Measurements from ENCODE around the gene YWHAB.

The YWHAB gene

GRCh38 chr20:44946271-44946852, 60.9 kb downstream of the YWHAB start:
- no peak overlapping the region for H3K4me3 ChIP-seq (ENCODE audit: low read length in 2 of 2)
- no peaks in the 10 kb centered on the region for H3K4me1 ChIP-seq (ENCODE audit: control insufficient read depth in 2 of 2, insufficient read depth in 2 of 2, low read length in 2 of 2)
- H3K9me3 ChIP-seq (ENCODE audit: control insufficient read depth in 2 of 2, low read length in 2 of 2) = no peaks in the 10 kb centered on the region
- H3K27me3 ChIP-seq (ENCODE audit: control insufficient read depth in 2 of 2, insufficient read depth in 2 of 2, low read length in 2 of 2) = no peaks in the 10 kb centered on the region
- H3K27ac ChIP-seq (ENCODE audit: low read depth in 2 of 2, low read length in 2 of 2) = no peak overlapping the region
- H3K9ac ChIP-seq (ENCODE audit: low read depth in 1 of 2, low read length in 2 of 2) = no peak overlapping the region
- H3K36me3 ChIP-seq (ENCODE audit: control insufficient read depth in 2 of 2, insufficient read depth in 2 of 2, low read length in 2 of 2) = peaks cover 48 to 74% of the 10 kb centered on the region in 2 donors

- Histone ChIP-seq H3K9me3 (ENCODE audit: control insufficient read depth in 2 of 2, low read length in 2 of 2) (no peaks in the 10 kb centered on the region), H3K36me3 (ENCODE audit: control insufficient read depth in 2 of 2, insufficient read depth in 2 of 2, low read length in 2 of 2) (peaks cover 52 to 74% of the 10 kb centered on the region in 2 donors), H3K4me3 (ENCODE audit: low read length in 2 of 2) (no peak overlapping the region), H3K4me1 (ENCODE audit: control insufficient read depth in 2 of 2, insufficient read depth in 2 of 2, low read length in 2 of 2) (no peaks in the 10 kb centered on the region), H3K27me3 (ENCODE audit: control insufficient read depth in 2 of 2, insufficient read depth in 2 of 2, low read length in 2 of 2) (no peaks in the 10 kb centered on the region), H3K27ac (ENCODE audit: low read depth in 2 of 2, low read length in 2 of 2) (no peak overlapping the region), H3K9ac (ENCODE audit: low read depth in 1 of 2, low read length in 2 of 2) (no peak overlapping the region)
Observed at GRCh38 chr20:44948107-44948506, 62.6 kb downstream of the YWHAB start.

GRCh38 chr20:44948513-44948912, 63.0 kb downstream of the YWHAB start:
- no peaks in the 10 kb centered on the region for H3K4me1 ChIP-seq (ENCODE audit: control insufficient read depth in 2 of 2, insufficient read depth in 2 of 2, low read length in 2 of 2)
- H3K27me3 ChIP-seq (ENCODE audit: control insufficient read depth in 2 of 2, insufficient read depth in 2 of 2, low read length in 2 of 2) = no peaks in the 10 kb centered on the region
- H3K36me3 ChIP-seq (ENCODE audit: control insufficient read depth in 2 of 2, insufficient read depth in 2 of 2, low read length in 2 of 2) = peaks cover 50 to 73% of the 10 kb centered on the region in 2 donors
- no peak overlapping the region for H3K27ac ChIP-seq (ENCODE audit: low read depth in 2 of 2, low read length in 2 of 2)
- H3K4me3 ChIP-seq (ENCODE audit: low read length in 2 of 2) = no peak overlapping the region
- H3K9ac ChIP-seq (ENCODE audit: low read depth in 1 of 2, low read length in 2 of 2) = no peak overlapping the region
- no peaks in the 10 kb centered on the region for H3K9me3 ChIP-seq (ENCODE audit: control insufficient read depth in 2 of 2, low read length in 2 of 2)

- H3K36me3 ChIP-seq (ENCODE audit: control insufficient read depth in 2 of 2, insufficient read depth in 2 of 2, low read length in 2 of 2) = peaks cover 60 to 79% of the 10 kb centered on the region in 2 donors
- H3K4me3 ChIP-seq (ENCODE audit: low read length in 2 of 2) = no peak overlapping the region
- no peak overlapping the region for H3K27ac ChIP-seq (ENCODE audit: low read depth in 2 of 2, low read length in 2 of 2)
- no peak overlapping the region for H3K9ac ChIP-seq (ENCODE audit: low read depth in 1 of 2, low read length in 2 of 2)
- no peaks in the 10 kb centered on the region for H3K4me1 ChIP-seq (ENCODE audit: control insufficient read depth in 2 of 2, insufficient read depth in 2 of 2, low read length in 2 of 2)
- no peaks in the 10 kb centered on the region for H3K9me3 ChIP-seq (ENCODE audit: control insufficient read depth in 2 of 2, low read length in 2 of 2)
- no peaks in the 10 kb centered on the region for H3K27me3 ChIP-seq (ENCODE audit: control insufficient read depth in 2 of 2, insufficient read depth in 2 of 2, low read length in 2 of 2)
Observed at GRCh38 chr20:44950368-44950767, 64.9 kb downstream of the YWHAB start.

GRCh38 chr20:44952731-44953130, 67.2 kb downstream of the YWHAB start:
- Histone ChIP-seq H3K9ac (ENCODE audit: low read depth in 1 of 2, low read length in 2 of 2) (no peak overlapping the region), H3K4me3 (ENCODE audit: low read length in 2 of 2) (no peak overlapping the region), H3K36me3 (ENCODE audit: control insufficient read depth in 2 of 2, insufficient read depth in 2 of 2, low read length in 2 of 2) (peaks cover 63 to 79% of the 10 kb centered on the region in 2 donors), H3K27ac (ENCODE audit: low read depth in 2 of 2, low read length in 2 of 2) (no peak overlapping the region), H3K4me1 (ENCODE audit: control insufficient read depth in 2 of 2, insufficient read depth in 2 of 2, low read length in 2 of 2) (no peaks in the 10 kb centered on the region), H3K27me3 (ENCODE audit: control insufficient read depth in 2 of 2, insufficient read depth in 2 of 2, low read length in 2 of 2) (no peaks in the 10 kb centered on the region), H3K9me3 (ENCODE audit: control insufficient read depth in 2 of 2, low read length in 2 of 2) (no peaks in the 10 kb centered on the region)

- Histone ChIP-seq H3K9me3 (ENCODE audit: control insufficient read depth in 2 of 2, low read length in 2 of 2) (no peaks in the 10 kb centered on the region), H3K27me3 (ENCODE audit: control insufficient read depth in 2 of 2, insufficient read depth in 2 of 2, low read length in 2 of 2) (no peaks in the 10 kb centered on the region), H3K9ac (ENCODE audit: low read depth in 1 of 2, low read length in 2 of 2) (no peak overlapping the region), H3K4me1 (ENCODE audit: control insufficient read depth in 2 of 2, insufficient read depth in 2 of 2, low read length in 2 of 2) (peaks cover 3% of the 10 kb centered on the region in 2 donors), H3K27ac (ENCODE audit: low read depth in 2 of 2, low read length in 2 of 2) (no peak overlapping the region), H3K4me3 (ENCODE audit: low read length in 2 of 2) (no peak overlapping the region), H3K36me3 (ENCODE audit: control insufficient read depth in 2 of 2, insufficient read depth in 2 of 2, low read length in 2 of 2) (peaks cover 54 to 67% of the 10 kb centered on the region in 2 donors)
Observed at GRCh38 chr20:44954211-44954610, 68.7 kb downstream of the YWHAB start.

- no peaks in the 10 kb centered on the region for H3K9me3 ChIP-seq (ENCODE audit: control insufficient read depth in 2 of 2, low read length in 2 of 2)
- peaks cover 47 to 59% of the 10 kb centered on the region in 2 donors for H3K36me3 ChIP-seq (ENCODE audit: control insufficient read depth in 2 of 2, insufficient read depth in 2 of 2, low read length in 2 of 2)
- no peaks in the 10 kb centered on the region for H3K27me3 ChIP-seq (ENCODE audit: control insufficient read depth in 2 of 2, insufficient read depth in 2 of 2, low read length in 2 of 2)
- H3K9ac ChIP-seq (ENCODE audit: low read depth in 1 of 2, low read length in 2 of 2) = no peak overlapping the region
- peaks cover 8 to 9% of the 10 kb centered on the region in 2 donors for H3K4me1 ChIP-seq (ENCODE audit: control insufficient read depth in 2 of 2, insufficient read depth in 2 of 2, low read length in 2 of 2)
- no peak overlapping the region for H3K27ac ChIP-seq (ENCODE audit: low read depth in 2 of 2, low read length in 2 of 2)
- H3K4me3 ChIP-seq (ENCODE audit: low read length in 2 of 2) = no peak overlapping the region
Observed at GRCh38 chr20:44955270-44955669, 69.8 kb downstream of the YWHAB start.

GRCh38 chr20:44956410-44956809, 70.9 kb downstream of the YWHAB start:
- peaks cover 12 to 15% of the 10 kb centered on the region in 2 donors for H3K4me1 ChIP-seq (ENCODE audit: control insufficient read depth in 2 of 2, insufficient read depth in 2 of 2, low read length in 2 of 2)
- H3K9me3 ChIP-seq (ENCODE audit: control insufficient read depth in 2 of 2, low read length in 2 of 2) = no peaks in the 10 kb centered on the region

More at GRCh38 chr20:44956410-44956809, 70.9 kb downstream of the YWHAB start:
- H3K27ac ChIP-seq (ENCODE audit: low read depth in 2 of 2, low read length in 2 of 2) = no peak overlapping the region
- H3K4me3 ChIP-seq (ENCODE audit: low read length in 2 of 2) = no peak overlapping the region
- no peaks in the 10 kb centered on the region for H3K27me3 ChIP-seq (ENCODE audit: control insufficient read depth in 2 of 2, insufficient read depth in 2 of 2, low read length in 2 of 2)
- no peak overlapping the region for H3K9ac ChIP-seq (ENCODE audit: low read depth in 1 of 2, low read length in 2 of 2)
- peaks cover 36 to 48% of the 10 kb centered on the region in 2 donors for H3K36me3 ChIP-seq (ENCODE audit: control insufficient read depth in 2 of 2, insufficient read depth in 2 of 2, low read length in 2 of 2)
